GF-D8 (cell line): ENCODE measurements around the gene GNPDA1.
A peak's percentile ranks its signal among the peaks of the same experiment; 100 is the strongest.

Experiments
- DNase-seq: peaks from one replicate; lab custom pipeline; 2025; lab: John Stamatoyannopoulos, UW

GNPDA1 gene

GRCh38 chr5:142023836-142024235, 11.0 kb upstream of the GNPDA1 start:
- no peak for DNase-seq

GRCh38 chr5:142020122-142020659, 7.4 kb upstream of the GNPDA1 start:
- no peak for DNase-seq

GRCh38 chr5:142017832-142018427, 5.1 kb upstream of the GNPDA1 start:
- DNase-seq, result peak; percentile 33

- DNase-seq, result no peak
Measured at GRCh38 chr5:142016556-142016955, 3.7 kb upstream of the GNPDA1 start.

- DNase-seq, result peak; percentile 90
Measured at GRCh38 chr5:142015781-142016533, 3.1 kb upstream of the GNPDA1 start.

GRCh38 chr5:142014911-142015584, 2.2 kb upstream of the GNPDA1 start:
- DNase-seq, result peak; percentile 24

- no peak for DNase-seq
Measured at GRCh38 chr5:142013734-142014521, 1.1 kb upstream of the GNPDA1 start.

- no peak for DNase-seq
Measured at GRCh38 chr5:142012186-142012785, 541 bp downstream of the GNPDA1 start.

- no peak for DNase-seq
Measured at GRCh38 chr5:142011572-142012185, 1.1 kb downstream of the GNPDA1 start.

GRCh38 chr5:142009886-142010285, 2.9 kb downstream of the GNPDA1 start:
- no peak for DNase-seq

GRCh38 chr5:142008813-142009212, 4.0 kb downstream of the GNPDA1 start:
- DNase-seq, result no peak

GRCh38 chr5:142007237-142007544, 5.6 kb downstream of the GNPDA1 start:
- DNase-seq, result no peak

- DNase-seq, result peak; percentile 61
Measured at GRCh38 chr5:142006363-142007236, 6.2 kb downstream of the GNPDA1 start.

- DNase-seq, result no peak
Measured at GRCh38 chr5:142003266-142003800, 9.5 kb downstream of the GNPDA1 start.

GRCh38 chr5:142000704-142001484, 11.9 kb downstream of the GNPDA1 start:
- no peak for DNase-seq

- DNase-seq, result no peak
Measured at GRCh38 chr5:142000173-142000572, 12.7 kb downstream of the GNPDA1 start.

GRCh38 chr5:141997358-141997960, 15.4 kb downstream of the GNPDA1 start:
- DNase-seq, result no peak

- no peak for DNase-seq
Measured at GRCh38 chr5:141995656-141996055, 17.2 kb downstream of the GNPDA1 start.
